Type B pancreatic cell (in vitro differentiated cells): ENCODE results near the gene EIF4G2. TPM values are rescaled to one million over a fixed set of nuclear protein-coding genes. Genes with fewer than 3 reads are reported as not detected.
"Not testable (repeated sequence)": the region's sequence is repeated elsewhere in the genome, so short reads cannot be mapped to it uniquely, and the experiment has no call there.

ENCODE experiments used
- DNase-seq: peaks from one replicate; pipeline ENCODE4 v3.0.0; 2021; ENCODE audit warnings: mixed read lengths; ENCODE audit not compliant: unreplicated experiment; ENCODE audit errors: extremely low spot score
- H3K27ac Mint-ChIP-seq: 2 replicates; pipeline ENCODE4 v1.8.0; 2021; ENCODE audit warnings: mild to moderate bottlenecking, mixed read lengths
- H3K27me3 Mint-ChIP-seq: 2 replicates; pipeline ENCODE4 v1.8.0; 2021; ENCODE audit warnings: mixed read lengths
- H3K36me3 Mint-ChIP-seq: 2 replicates; pipeline ENCODE4 v1.8.0; 2021; ENCODE audit warnings: mixed read lengths
- H3K4me1 Mint-ChIP-seq: one replicate; pipeline ENCODE4 v1.8.0; 2021; ENCODE audit warnings: mixed read lengths; ENCODE audit not compliant: unreplicated experiment
- H3K4me3 Mint-ChIP-seq: 2 replicates; pipeline ENCODE4 v1.8.0; 2021; ENCODE audit warnings: mild to moderate bottlenecking, mixed read lengths
- H3K9me3 Mint-ChIP-seq: 2 replicates; pipeline ENCODE4 v1.8.0; 2021; ENCODE audit warnings: mixed read lengths
- total RNA-seq: library from RNA; stranded (reverse); gene quantifications from 2 replicates; pipeline ENCODE4 v1.2.1, GENCODE V29; 2021; ENCODE audit warnings: low replicate concordance
- TF ChIP-seq, protein P1 (sequence below): fragments of 200-600 bp; sonication (generic); conservative IDR thresholded peaks from 2 replicates; pipeline ENCODE4 v1.5.0; 2021; ENCODE audit warnings: antibody characterized with exemption, mild to moderate bottlenecking

Gene EIF4G2
- total RNA-seq, 1 donor from 2014 or later, result 1,092 TPM

DNA sequence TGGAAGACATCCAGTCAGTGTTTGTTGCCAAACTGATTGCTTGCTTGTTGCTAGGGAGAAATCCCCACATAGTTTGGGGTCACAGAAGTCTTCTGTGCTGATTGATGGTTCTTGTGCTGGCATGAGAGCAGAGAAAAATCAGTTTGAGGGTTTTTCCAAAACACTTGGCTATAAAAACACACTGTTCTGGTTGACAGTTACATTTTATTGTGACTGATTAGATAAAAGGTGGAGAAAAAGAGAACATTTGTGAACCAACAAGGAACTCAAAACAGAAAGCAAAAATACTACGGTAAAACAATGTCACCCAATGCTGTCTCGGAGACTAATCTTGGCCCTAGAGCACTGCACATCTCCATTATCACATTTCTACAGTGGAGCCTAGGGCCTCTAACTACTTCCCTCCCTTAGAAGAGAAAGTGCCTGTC lies 14.4 kb upstream of the EIF4G2 start:
- DNase-seq, result no peak
- Mint-ChIP-seq H3K27ac (peak overlapping the region; percentile 33), H3K4me1 (peaks cover 7% of the 10 kb centered on the region)

DNA sequence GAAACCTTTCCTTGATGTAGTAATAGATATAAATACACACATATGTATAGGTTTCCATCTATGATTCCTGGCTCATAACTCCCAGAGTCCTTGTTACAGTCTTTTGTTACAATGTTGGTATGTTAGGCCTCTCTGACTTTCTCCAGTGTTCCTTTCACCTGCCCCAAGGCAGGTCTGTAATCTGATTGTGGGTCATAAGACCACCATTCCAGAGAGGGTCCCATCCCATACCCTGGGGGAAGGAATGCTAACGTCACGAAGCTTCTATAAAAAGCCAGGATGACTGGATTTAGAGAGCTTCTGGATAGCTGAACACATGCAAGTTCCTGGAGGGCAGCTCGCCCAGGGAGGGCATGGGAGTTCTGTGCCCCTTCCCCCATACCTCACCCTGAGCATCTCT lies 13.8 kb upstream of the EIF4G2 start:
- H3K27ac Mint-ChIP-seq, result peak overlapping the region; percentile 33
- H3K27me3 Mint-ChIP-seq, H3K9me3 Mint-ChIP-seq, H3K4me1 Mint-ChIP-seq, DNase-seq, H3K36me3 Mint-ChIP-seq, H3K4me3 Mint-ChIP-seq: not testable (repeated sequence)

More for the DNA sequence above, 14.4 kb upstream of the EIF4G2 start:
- no peaks in the 10 kb centered on the region for H3K9me3 Mint-ChIP-seq
- TF ChIP-seq, protein P1, sequence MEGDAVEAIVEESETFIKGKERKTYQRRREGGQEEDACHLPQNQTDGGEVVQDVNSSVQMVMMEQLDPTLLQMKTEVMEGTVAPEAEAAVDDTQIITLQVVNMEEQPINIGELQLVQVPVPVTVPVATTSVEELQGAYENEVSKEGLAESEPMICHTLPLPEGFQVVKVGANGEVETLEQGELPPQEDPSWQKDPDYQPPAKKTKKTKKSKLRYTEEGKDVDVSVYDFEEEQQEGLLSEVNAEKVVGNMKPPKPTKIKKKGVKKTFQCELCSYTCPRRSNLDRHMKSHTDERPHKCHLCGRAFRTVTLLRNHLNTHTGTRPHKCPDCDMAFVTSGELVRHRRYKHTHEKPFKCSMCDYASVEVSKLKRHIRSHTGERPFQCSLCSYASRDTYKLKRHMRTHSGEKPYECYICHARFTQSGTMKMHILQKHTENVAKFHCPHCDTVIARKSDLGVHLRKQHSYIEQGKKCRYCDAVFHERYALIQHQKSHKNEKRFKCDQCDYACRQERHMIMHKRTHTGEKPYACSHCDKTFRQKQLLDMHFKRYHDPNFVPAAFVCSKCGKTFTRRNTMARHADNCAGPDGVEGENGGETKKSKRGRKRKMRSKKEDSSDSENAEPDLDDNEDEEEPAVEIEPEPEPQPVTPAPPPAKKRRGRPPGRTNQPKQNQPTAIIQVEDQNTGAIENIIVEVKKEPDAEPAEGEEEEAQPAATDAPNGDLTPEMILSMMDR, result no peak
- no peaks in the 10 kb centered on the region for H3K27me3 Mint-ChIP-seq
- H3K36me3 Mint-ChIP-seq, result peaks cover 5% of the 10 kb centered on the region
- peak overlapping the region; percentile 29 for H3K4me3 Mint-ChIP-seq

DNA sequence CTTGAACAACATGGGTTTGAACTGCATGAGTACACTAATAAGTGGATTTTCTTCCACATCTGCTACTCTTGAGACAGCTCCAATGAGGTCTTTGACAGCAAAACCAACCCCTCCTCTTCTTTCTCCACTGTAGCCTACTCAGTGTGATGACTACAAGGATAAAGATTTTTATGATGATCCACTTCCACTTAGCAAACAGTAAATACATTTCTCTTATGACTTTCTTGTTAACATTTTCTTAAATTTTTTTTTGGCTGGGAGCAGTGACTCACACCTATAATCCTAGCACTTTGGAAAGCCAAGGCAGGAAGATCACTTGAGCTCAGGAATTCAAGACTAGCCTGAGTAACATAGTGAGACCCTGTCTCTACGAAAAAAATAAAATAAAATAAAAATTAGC lies 9.9 kb upstream of the EIF4G2 start:
- Mint-ChIP-seq H3K4me3 (no peak overlapping the region), H3K27ac (no peak overlapping the region), H3K27me3 (no peaks in the 10 kb centered on the region), H3K36me3 (peaks cover 5% of the 10 kb centered on the region), H3K4me1 (peaks cover 7% of the 10 kb centered on the region), H3K9me3 (no peaks in the 10 kb centered on the region)
- DNase-seq, result no peak
- TF ChIP-seq, protein P1, result no peak

DNA sequence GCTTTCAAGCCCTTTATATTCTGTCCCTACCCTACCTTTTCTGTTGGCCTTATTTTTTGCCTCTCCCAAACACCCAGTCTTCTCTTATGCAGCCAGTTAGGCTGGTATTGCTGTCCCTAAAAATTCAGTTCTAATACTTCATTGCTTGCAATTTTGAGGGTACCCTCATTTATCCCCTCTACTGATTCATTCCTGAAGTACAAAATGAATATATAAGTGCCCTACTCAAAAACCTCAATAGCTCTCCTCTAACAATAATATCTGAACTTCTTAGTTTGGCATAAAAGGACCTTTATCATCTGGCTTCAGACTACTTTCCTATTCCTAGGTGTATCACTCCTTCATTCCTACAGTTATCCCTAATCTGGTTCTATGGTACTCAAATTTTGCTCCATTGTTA lies 5.2 kb upstream of the EIF4G2 start:
- Mint-ChIP-seq H3K9me3 (no peaks in the 10 kb centered on the region), H3K27me3 (peaks cover under 1% of the 10 kb centered on the region), H3K4me3 (no peak overlapping the region), H3K4me1 (peaks cover 9% of the 10 kb centered on the region), H3K27ac (no peak overlapping the region), H3K36me3 (no peaks in the 10 kb centered on the region)
- no peak for DNase-seq
- TF ChIP-seq, protein P1, result no peak

DNA sequence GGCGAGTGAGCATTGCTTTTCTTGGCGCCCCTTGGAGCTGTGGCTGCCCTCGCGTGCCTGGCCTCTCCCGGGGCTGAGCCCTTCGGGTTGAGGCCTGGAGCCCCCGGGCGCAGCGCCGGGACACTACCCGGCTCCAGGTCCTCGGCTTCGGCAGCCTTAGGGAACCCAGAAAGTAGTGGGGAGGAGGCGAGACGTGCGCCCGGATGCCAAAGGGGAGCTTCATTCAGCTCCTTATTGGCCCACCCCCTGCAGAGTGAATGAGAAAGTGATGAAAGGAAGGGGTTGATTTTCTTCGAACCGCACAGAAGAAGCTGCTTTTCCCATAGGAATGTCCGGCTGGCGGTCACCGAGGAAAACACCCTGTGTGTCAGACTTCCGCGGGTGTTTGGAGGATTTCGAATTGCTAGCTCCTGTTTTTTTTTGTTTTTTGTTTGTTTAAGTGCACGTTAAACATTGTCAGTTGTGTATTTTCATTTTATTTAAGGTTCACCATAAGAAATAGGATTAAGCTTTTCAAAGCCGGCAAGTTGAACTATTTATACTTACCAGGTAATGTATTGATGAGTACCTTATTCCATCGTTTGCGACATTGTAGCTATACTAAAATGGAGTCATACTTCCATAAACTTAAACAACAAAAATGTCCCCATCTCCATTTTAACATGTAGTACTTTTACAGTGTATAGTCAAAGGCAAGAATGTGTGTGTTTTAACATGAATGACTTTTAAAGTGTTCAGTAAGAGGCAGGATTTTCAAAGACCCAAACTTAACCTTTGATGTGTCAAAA lies 841 bp upstream of the EIF4G2 start:
- TF ChIP-seq, protein P1, result no peak
- peaks cover 27% of the 10 kb centered on the region for H3K4me1 Mint-ChIP-seq
- DNase-seq, result no peak
- H3K4me3 Mint-ChIP-seq, result peak overlapping the region; percentile 97
- peaks cover 3% of the 10 kb centered on the region for H3K27me3 Mint-ChIP-seq
- peak overlapping the region; percentile 95 for H3K27ac Mint-ChIP-seq
- H3K36me3 Mint-ChIP-seq, result peaks cover 29% of the 10 kb centered on the region
- H3K9me3 Mint-ChIP-seq, result no peaks in the 10 kb centered on the region

DNA sequence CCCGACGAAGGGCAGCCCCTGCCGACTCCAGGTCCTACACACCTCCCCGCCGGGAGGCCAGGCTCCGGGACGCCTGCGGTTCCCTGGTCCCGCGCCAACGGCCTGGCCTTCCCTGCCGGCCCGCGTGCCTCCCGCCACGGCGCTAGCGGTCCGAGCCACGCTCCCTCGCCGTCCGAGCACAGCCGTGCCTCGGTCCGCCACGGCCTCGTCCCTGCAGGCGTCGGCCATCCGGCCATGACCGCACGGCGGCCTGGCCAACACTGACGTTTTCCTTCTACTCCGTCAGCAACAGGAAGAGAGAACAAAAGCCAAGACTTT lies 532 bp downstream of the EIF4G2 start:
- Mint-ChIP-seq H3K27ac (peak overlapping the region; percentile 95), H3K27me3 (peaks cover 3% of the 10 kb centered on the region), H3K36me3 (peaks cover 41% of the 10 kb centered on the region), H3K4me3 (peak overlapping the region; percentile 97), H3K9me3 (no peaks in the 10 kb centered on the region), H3K4me1 (peaks cover 34% of the 10 kb centered on the region)
- TF ChIP-seq, protein P1, result no peak
- no peak for DNase-seq
